HepG2 (cell line): ENCODE measurements around the gene ZNF414. TPM values are rescaled to one million over a fixed set of nuclear protein-coding genes. Genes with fewer than 3 reads are reported as not detected.

Source experiments
- ATAC-seq: fragments of 200-7000 bp; cut with Tn5 transposase; 3 replicates; pipeline ENCODE4 v1.9.1; 2020; ENCODE audit warnings: mild to moderate bottlenecking, moderate library complexity
- BruUV-seq: library from RNA; stranded (reverse); fragments of 400-500 nt; replicated peaks from 2 replicates; lab custom pipeline; 2021; lab: Mats Ljungman, UMichigan
- CTCF ChIA-PET: fragments of 300-600 bp; formaldehyde crosslinking; extraction: SDS; loops from one replicate; lab custom pipeline; 2021; ENCODE audit warnings: low total read pairs, inconsistent platforms, low intra/inter-chr PET ratio; lab: Yijun Ruan, JAX
- POLR2A ChIA-PET: fragments of 350-600 bp; sonication (Branson Sonifier 250); formaldehyde crosslinking; loops from one replicate; lab custom pipeline; 2020; ENCODE audit warnings: antibody characterized with exemption, inconsistent platforms; lab: Yijun Ruan, JAX
- DNase-seq: peaks from one replicate; pipeline ENCODE4 v3.0.0-alpha.2; 2015; ENCODE audit warnings: low spot score
- FAIRE-seq: peaks from 3 replicates; lab custom pipeline; 2011; peaks lifted over from hg19 to GRCh38; lab: Jason Lieb, UNC
- H2AFZ ChIP-seq: one replicate; pipeline ENCODE4 v1.6.1; 2011; ENCODE audit warnings: low read length, inconsistent platforms
- H3K27ac ChIP-seq: fragments of 300-600 bp; 3 replicates; pipeline ENCODE4 v1.8.0; 2011; ENCODE audit warnings: mixed run types, mild to moderate bottlenecking, mixed read lengths, low read length, inconsistent platforms; ENCODE audit not compliant: insufficient read depth; ENCODE audit errors: extremely low read length
- H3K27me3 ChIP-seq, 2 experiments: fragments of 200-600 bp in 1 of 2; 2 replicates in 1 of 2; 3 replicates in 1 of 2; pipeline versions ENCODE4 v1.6.0 to v1.8.0; 2011; ENCODE audit warnings: low read length in 2 of 2, mild to moderate bottlenecking in 2 of 2, moderate library complexity in 2 of 2, inconsistent platforms in 1 of 2; ENCODE audit not compliant: insufficient read depth in 2 of 2, control insufficient read depth in 1 of 2
- H3K36me3 ChIP-seq, 2 experiments: fragments of 200-600 bp in 1 of 2; replicated peaks in 1 of 2; 2 replicates in 1 of 2; 3 replicates in 1 of 2; pipeline versions ENCODE4 v1.5.1 to v1.8.0; 2011; ENCODE audit warnings: low read length in 2 of 2, inconsistent platforms in 1 of 2; ENCODE audit not compliant: insufficient read depth in 2 of 2, control insufficient read depth in 1 of 2
- H3K4me1 ChIP-seq: 2 replicates; pipeline ENCODE4 v1.5.1; 2012; ENCODE audit warnings: low read length, inconsistent platforms; ENCODE audit not compliant: insufficient read depth
- H3K4me2 ChIP-seq: 2 replicates; pipeline ENCODE4 v1.6.0; 2011; ENCODE audit warnings: low read depth, low read length, inconsistent platforms
- H3K4me3 ChIP-seq, 3 experiments: fragments of 200-600 bp in 1 of 3; sonication (generic), shearing (Covaris generic) in 1 of 3; replicated peaks in 1 of 3; 2 replicates each; pipeline ENCODE4 v1.5.1; 2011 to 2016; ENCODE audit warnings: low read length in 3 of 3, inconsistent platforms in 2 of 3, low read depth in 2 of 3, mild to moderate bottlenecking in 2 of 3, control low read depth in 1 of 3, mixed read lengths in 1 of 3; ENCODE audit not compliant: insufficient read depth in 1 of 3
- H3K79me2 ChIP-seq: one replicate; pipeline ENCODE4 v1.6.1; 2011; ENCODE audit warnings: low read length, inconsistent platforms; ENCODE audit not compliant: insufficient read depth
- H3K9ac ChIP-seq: 2 replicates; pipeline ENCODE4 v1.6.0; 2011; ENCODE audit warnings: mild to moderate bottlenecking, low read depth, low read length, inconsistent platforms; ENCODE audit not compliant: insufficient read depth
- H3K9me3 ChIP-seq: 2 replicates; pipeline ENCODE4 v1.5.1; 2012; ENCODE audit warnings: mild to moderate bottlenecking, low read length
- H4K20me1 ChIP-seq: 2 replicates; pipeline ENCODE4 v1.6.0; 2011; ENCODE audit warnings: inconsistent platforms, mild to moderate bottlenecking, low read length, moderate library complexity; ENCODE audit not compliant: insufficient read depth
- CAMTA2 ChIP-seq: sonication (generic); formaldehyde crosslinking; IDR thresholded peaks from 2 replicates; pipeline ENCODE4 v1.4.0; 2020; ENCODE audit warnings: mild to moderate bottlenecking, missing genetic modification reagents, borderline replicate concordance
- CREB1 ChIP-seq, 2 experiments: fragments of 450-650 bp in 1 of 2; IDR thresholded peaks; 2 replicates each; pipeline ENCODE4 v1.6.1; 2016 to 2017; ENCODE audit warnings: control low read depth in 1 of 2, mild to moderate bottlenecking in 1 of 2, missing compliant biosample characterization in 1 of 2, missing genetic modification characterization in 1 of 2
- ZFP36 ChIP-seq: fragments of 150-350 bp; IDR thresholded peaks from 2 replicates; pipeline ENCODE4 v1.6.1; 2018; ENCODE audit warnings: borderline replicate concordance, low read length, low read depth; ENCODE audit not compliant: partially characterized antibody
- ZFY ChIP-seq: sonication (generic); formaldehyde crosslinking; IDR thresholded peaks from 2 replicates; pipeline ENCODE4 v1.4.0; 2020; ENCODE audit warnings: missing genetic modification reagents
- ZNF407 ChIP-seq: sonication (generic); formaldehyde crosslinking; IDR thresholded peaks from one replicate; pipeline ENCODE4 v1.5.1; 2020; ENCODE audit warnings: mild to moderate bottlenecking, missing genetic modification reagents; ENCODE audit errors: not compliant biosample characterization
- ZNF660 ChIP-seq: sonication (generic); formaldehyde crosslinking; IDR thresholded peaks from 2 replicates; pipeline ENCODE4 v1.5.1; 2020; ENCODE audit warnings: mild to moderate bottlenecking, low read depth, missing genetic modification reagents, borderline replicate concordance
- ZNF761 ChIP-seq: sonication (generic); formaldehyde crosslinking; conservative IDR thresholded peaks from 2 replicates; pipeline ENCODE4 v1.4.0; 2020; ENCODE audit warnings: mild to moderate bottlenecking, missing genetic modification reagents
- ZNF768 ChIP-seq: sonication (generic); formaldehyde crosslinking; IDR thresholded peaks from 2 replicates; pipeline ENCODE4 v1.4.0; 2020; ENCODE audit warnings: missing genetic modification reagents
- WGBS: methylation state at CpG from one replicate; pipeline ENCODE4 v1.1.6; 2017; ENCODE audit warnings: low lambda C conversion rate; 5-methylcytosine and 5-hydroxymethylcytosine counted together
- in situ Hi-C: cut with HindIII; loops from 2 replicates; pipeline ENCODE4 v1.10.0; 2017; ENCODE audit warnings: low pct_unique_long_range_greater_than_20kb; ENCODE audit not compliant: extremely low pct_ligation_motif_present
- intact Hi-C: fragments of 100-400 bp; cut with micrococcal nuclease; formaldehyde crosslinking; loops from one replicate; pipeline ENCODE4 v1.10.0; 2022; ENCODE audit not compliant: unreplicated experiment
- polyA plus RNA-seq, 8 experiments: library from polyadenylated mRNA; depleted of rRNA in 3 of 8; stranded (reverse) in 7 of 8; unstranded in 1 of 8; fragments of >200 nt; fragmentation: Illumina TruSeq in 4 of 8; extraction: Trizol in 4 of 8; gene quantifications; 2 replicates each; pipeline versions ENCODE4 v1.2.1 to v1.2.3, GENCODE V29; 2011 to 2016; ENCODE audit warnings: low read depth in 4 of 8, missing spikeins in 1 of 8, mixed read lengths in 1 of 8; ENCODE audit not compliant: insufficient read depth in 1 of 8
- total RNA-seq, 5 experiments: library from RNA; depleted of rRNA; stranded (reverse); fragments of >200 nt; fragmentation: Illumina TruSeq; extraction: Trizol; gene quantifications; 2 replicates each; pipeline ENCODE4 v1.2.3, GENCODE V29; 2016; ENCODE audit warnings: low read depth in 1 of 5
- TF ChIP-seq, protein P1 (sequence below): sonication (generic); formaldehyde crosslinking; IDR thresholded peaks from 2 replicates; pipeline ENCODE4 v1.8.1; 2023; ENCODE audit warnings: mild to moderate bottlenecking, missing genetic modification reagents

ZNF414 gene
- total and polyA plus RNA-seq, 2 of the 13 experiments (the other 11 are each of a cell fraction or from before 2014, with no cell fraction given), result 2.5 to 4.0 TPM

GRCh38 chr19:8491574-8491973, 22.4 kb downstream of the ZNF414 start:
- Histone ChIP-seq H3K27me3 (no peaks in the 10 kb centered on the region), H3K27ac (no peak overlapping the region), H2AFZ (no peak overlapping the region), H3K9me3 (no peaks in the 10 kb centered on the region), H3K79me2 (no peaks in the 10 kb centered on the region), H3K4me1 (peaks cover 10% of the 10 kb centered on the region), H4K20me1 (peaks cover 4% of the 10 kb centered on the region; the same call in 1 of the 2 replicates), H3K4me2 (no peak overlapping the region), H3K4me3 (no peak overlapping the region), H3K36me3 (peaks cover 12 to 22% of the 10 kb centered on the region in 2 experiments; a peak in 4 of 5 replicates), H3K9ac (no peak overlapping the region)
- ChIA-PET POLR2A (no interaction called here), CTCF (no interaction called here)
- FAIRE-seq (no peak), DNase-seq (no peak), ATAC-seq (no peak)
- TF ChIP-seq ZNF660 (CRISPR knock-in tag) (no peak), ZNF768 (CRISPR knock-in tag) (peak; percentile 94), ZFP36 (peak; percentile 18)
- intact Hi-C loops, result no loop called here
- no TSS peak for BruUV-seq
- 83% methylated on average over 6 of the region's 6 CpGs for WGBS
- in situ Hi-C loops, result no loop called here

DNA sequence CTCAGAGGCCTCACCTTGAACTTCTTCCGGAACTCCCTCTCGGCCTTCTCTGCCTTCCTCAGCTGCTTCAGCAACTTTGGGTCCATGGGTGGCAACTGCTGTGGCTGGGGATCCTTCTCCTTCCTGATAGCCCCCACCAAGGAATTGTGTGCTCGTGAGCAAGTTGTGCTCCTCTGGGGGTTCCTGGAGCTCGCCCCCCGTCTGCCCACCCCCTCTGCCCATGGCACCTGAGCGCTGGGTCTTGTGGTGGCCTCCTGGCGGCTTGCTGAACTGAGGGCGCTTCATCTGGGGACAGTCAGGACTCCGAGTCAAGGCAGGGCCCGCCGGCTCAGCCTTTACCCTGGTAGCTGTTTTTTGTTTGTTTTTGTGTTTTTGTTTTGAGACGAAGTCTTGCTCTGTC, 23.1 kb downstream of the ZNF414 start:
- Histone ChIP-seq H3K27ac (no peak overlapping the region), H3K9me3 (no peaks in the 10 kb centered on the region), H2AFZ (no peak overlapping the region), H3K4me1 (peaks cover 10% of the 10 kb centered on the region), H3K9ac (no peak overlapping the region), H3K4me3 (no peak overlapping the region), H3K4me2 (no peak overlapping the region), H3K36me3 (peaks cover 13 to 29% of the 10 kb centered on the region in 2 experiments; a peak in 4 of 5 replicates), H3K27me3 (no peaks in the 10 kb centered on the region), H3K79me2 (no peaks in the 10 kb centered on the region), H4K20me1 (peaks cover 4% of the 10 kb centered on the region; the same call in 1 of the 2 replicates)
- CTCF ChIA-PET, result no interaction called here
- intact Hi-C loops (no loop called here), in situ Hi-C loops (no loop called here)
- POLR2A ChIA-PET, result no interaction called here
- no TSS peak for BruUV-seq
- ATAC-seq (no peak), FAIRE-seq (no peak), DNase-seq (no peak)
- 93% methylated on average over 12 of the region's 12 CpGs for WGBS
- TF ChIP-seq ZFY (CRISPR knock-in tag) (no peak), CAMTA2 (CRISPR knock-in tag) (no peak), ZNF761 (CRISPR knock-in tag) (no peak), CREB1 (IDR thresholded peaks at IDR 0.05) (no peak), CREB1 (CRISPR knock-in tag; IDR thresholded peaks at IDR 0.05) (no peak), ZNF407 (no peak)
- TF ChIP-seq, protein P1, sequence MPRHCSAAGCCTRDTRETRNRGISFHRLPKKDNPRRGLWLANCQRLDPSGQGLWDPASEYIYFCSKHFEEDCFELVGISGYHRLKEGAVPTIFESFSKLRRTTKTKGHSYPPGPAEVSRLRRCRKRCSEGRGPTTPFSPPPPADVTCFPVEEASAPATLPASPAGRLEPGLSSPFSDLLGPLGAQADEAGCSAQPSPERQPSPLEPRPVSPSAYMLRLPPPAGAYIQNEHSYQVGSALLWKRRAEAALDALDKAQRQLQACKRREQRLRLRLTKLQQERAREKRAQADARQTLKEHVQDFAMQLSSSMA (CRISPR knock-in tag), result no peak
